Measurements from ENCODE around the gene GLIS1.

Gene GLIS1

GRCh38 chr1:53502641-53503432, 236.1 kb downstream of the GLIS1 start:
- no peak for DNase-seq

- no peak for DNase-seq
Measured at GRCh38 chr1:53501065-53502005, 237.6 kb downstream of the GLIS1 start.

GRCh38 chr1:53500204-53501064, 238.5 kb downstream of the GLIS1 start:
- no peak for DNase-seq

- DNase-seq = no peak
Measured at GRCh38 chr1:53499257-53500203, 239.4 kb downstream of the GLIS1 start.

- DNase-seq = no peak
Measured at GRCh38 chr1:53498555-53499131, 240.3 kb downstream of the GLIS1 start.

GRCh38 chr1:53495633-53496345, 243.2 kb downstream of the GLIS1 start:
- no peak for DNase-seq

- DNase-seq = no peak
Measured at GRCh38 chr1:53490351-53490750, 248.6 kb downstream of the GLIS1 start.

- DNase-seq = no peak
Measured at GRCh38 chr1:53486395-53487026, 252.5 kb downstream of the GLIS1 start.

GRCh38 chr1:53485478-53486394, 253.2 kb downstream of the GLIS1 start:
- DNase-seq = peak; percentile 41

- DNase-seq = no peak
Measured at GRCh38 chr1:53484705-53485477, 254.1 kb downstream of the GLIS1 start.

GRCh38 chr1:53483656-53484055, 255.3 kb downstream of the GLIS1 start:
- no peak for DNase-seq

- no peak for DNase-seq
Measured at GRCh38 chr1:53483170-53483569, 255.8 kb downstream of the GLIS1 start.

GRCh38 chr1:53482441-53483153, 256.4 kb downstream of the GLIS1 start:
- no peak for DNase-seq

GRCh38 chr1:53481456-53481855, 257.5 kb downstream of the GLIS1 start:
- no peak for DNase-seq

GRCh38 chr1:53480678-53481077, 258.3 kb downstream of the GLIS1 start:
- no peak for DNase-seq

- DNase-seq = no peak
Measured at GRCh38 chr1:53478502-53478818, 260.5 kb downstream of the GLIS1 start.

- DNase-seq = no peak
Measured at GRCh38 chr1:53477651-53478501, 261.1 kb downstream of the GLIS1 start.

Data from activated T-cell treated with anti-CD3 and anti-CD28 coated beads for 4 hours (primary cell).